Endothelial cell of umbilical vein (primary cell): ENCODE measurements around the gene MCTP1. TPM values are rescaled to one million over a fixed set of nuclear protein-coding genes. Genes with fewer than 3 reads are reported as not detected.

ENCODE experiments used
- BruUV-seq: library from RNA; stranded (reverse); fragments of 400-500 nt; replicated peaks from 2 replicates; lab custom pipeline; 2021; lab: Mats Ljungman, UMichigan
- CTCF ChIA-PET: fragments of 300-600, 350-600 bp; sonication (Branson Sonifier 250); formaldehyde crosslinking; loops from one replicate; lab custom pipeline; 2021; ENCODE audit warnings: antibody characterized with exemption, inconsistent platforms; lab: Charles Lee
- POLR2A ChIA-PET: fragments of 300-600, 350-600 bp; sonication (Branson Sonifier 250); formaldehyde crosslinking; loops from one replicate; lab custom pipeline; 2021; ENCODE audit warnings: antibody characterized with exemption, inconsistent platforms; lab: Charles Lee
- DNase-seq: peaks from one replicate; pipeline ENCODE4 v3.0.0-alpha.2; 2011; ENCODE audit warnings: low read depth, low spot score
- FAIRE-seq: peaks from 2 replicates; lab custom pipeline; 2011; peaks lifted over from hg19 to GRCh38; lab: Jason Lieb, UNC
- H2AFZ ChIP-seq: 2 replicates; pipeline ENCODE4 v1.6.0; 2012; ENCODE audit warnings: low read depth, low read length, control low read depth, inconsistent platforms
- H3K27ac ChIP-seq: 2 replicates; pipeline ENCODE4 v1.5.1; 2011; ENCODE audit warnings: low read depth, mild to moderate bottlenecking, control low read depth, low read length, moderate library complexity; ENCODE audit not compliant: insufficient read depth
- H3K27me3 ChIP-seq, 2 experiments: 2 replicates each; pipeline versions ENCODE4 v1.6.0 to v1.6.1; 2011; ENCODE audit warnings: low read length in 2 of 2, mixed read lengths in 1 of 2; ENCODE audit not compliant: control insufficient read depth in 2 of 2, insufficient read depth in 2 of 2
- H3K36me3 ChIP-seq, 2 experiments: 2 replicates in 1 of 2; 3 replicates in 1 of 2; pipeline ENCODE4 v1.5.1; 2011; ENCODE audit warnings: low read length in 2 of 2, mild to moderate bottlenecking in 1 of 2, moderate library complexity in 1 of 2; ENCODE audit not compliant: control insufficient read depth in 2 of 2, insufficient read depth in 2 of 2; ENCODE audit errors: extremely low read depth in 1 of 2
- H3K4me1 ChIP-seq: 3 replicates; pipeline ENCODE4 v1.5.1; 2011; ENCODE audit warnings: mild to moderate bottlenecking, low read length; ENCODE audit not compliant: control insufficient read depth, insufficient read depth; ENCODE audit errors: extremely low read depth
- H3K4me2 ChIP-seq: 2 replicates; pipeline ENCODE4 v1.6.1; 2011; ENCODE audit warnings: low read length, control low read depth, mixed read lengths; ENCODE audit not compliant: insufficient read depth
- H3K4me3 ChIP-seq, 3 experiments: fragments of 200-600 bp in 1 of 3; sonication (generic), shearing (Covaris generic) in 1 of 3; replicated peaks in 1 of 3; 2 replicates each; pipeline ENCODE4 v1.5.1; 2011 to 2016; ENCODE audit warnings: control low read depth in 3 of 3, low read length in 3 of 3, mild to moderate bottlenecking in 2 of 3, inconsistent platforms in 1 of 3, low read depth in 1 of 3, moderate library complexity in 1 of 3; ENCODE audit not compliant: insufficient read depth in 1 of 3
- H3K79me2 ChIP-seq: 2 replicates; pipeline ENCODE4 v1.6.0; 2012; ENCODE audit warnings: low read length, inconsistent platforms; ENCODE audit not compliant: control insufficient read depth, insufficient read depth
- H3K9ac ChIP-seq: replicated peaks from 2 replicates; pipeline ENCODE3; 2011; ENCODE audit warnings: low read length, control low read depth; ENCODE audit not compliant: insufficient read depth; ENCODE audit errors: extremely low read depth
- H3K9me1 ChIP-seq: replicated peaks from 3 replicates; pipeline ENCODE4 v1.6.0; 2011; ENCODE audit warnings: mild to moderate bottlenecking, low read length; ENCODE audit not compliant: control insufficient read depth, insufficient read depth; ENCODE audit errors: extremely low read depth
- H3K9me3 ChIP-seq: replicated peaks from 2 replicates; pipeline ENCODE4 v1.5.1; 2012; ENCODE audit warnings: low read length, inconsistent platforms; ENCODE audit not compliant: control insufficient read depth, insufficient read depth
- H4K20me1 ChIP-seq: replicated peaks from 2 replicates; pipeline ENCODE3; 2011; ENCODE audit warnings: mild to moderate bottlenecking, low read length; ENCODE audit not compliant: control insufficient read depth, insufficient read depth; ENCODE audit errors: extremely low read depth
- EZH2 ChIP-seq: IDR thresholded peaks from 2 replicates; pipeline ENCODE4 v1.6.1; 2012; ENCODE audit warnings: borderline replicate concordance, low read depth, mild to moderate bottlenecking, moderate library complexity, low read length, inconsistent platforms; ENCODE audit not compliant: severe bottlenecking
- FOS ChIP-seq: IDR thresholded peaks from 2 replicates; pipeline ENCODE4 v1.6.1; 2011; ENCODE audit warnings: mild to moderate bottlenecking, low read length, moderate library complexity, borderline replicate concordance; ENCODE audit not compliant: insufficient read depth
- GATA2 ChIP-seq: IDR thresholded peaks from 2 replicates; pipeline ENCODE4 v1.7.0; 2011; ENCODE audit warnings: low read depth, mild to moderate bottlenecking, moderate library complexity, mixed read lengths, low read length; ENCODE audit not compliant: insufficient read length, insufficient read depth
- JUN ChIP-seq: IDR thresholded peaks from 2 replicates; pipeline ENCODE4 v1.6.1; 2011; ENCODE audit warnings: borderline replicate concordance, low read depth; ENCODE audit not compliant: insufficient read length, insufficient read depth
- MYC ChIP-seq: IDR thresholded peaks from one replicate; pipeline ENCODE4 v1.6.1; 2011; ENCODE audit warnings: mild to moderate bottlenecking, low read depth, low read length
- POLR2A ChIP-seq: IDR thresholded peaks from 2 replicates; pipeline ENCODE4 v1.6.1; 2012; ENCODE audit warnings: low read depth, mild to moderate bottlenecking, control low read depth, low read length
- POLR2AphosphoS5 ChIP-seq: IDR thresholded peaks from 2 replicates; pipeline ENCODE4 v1.6.1; 2012; ENCODE audit warnings: low read depth, mild to moderate bottlenecking, control low read depth, low read length, moderate library complexity; ENCODE audit not compliant: insufficient read depth
- dilution Hi-C: fragments of 300-500 bp; cut with MboI; formaldehyde crosslinking; loops from one replicate; pipeline ENCODE4 v1.15.0; 2019; ENCODE audit warnings: low sequenced_read_pairs; ENCODE audit not compliant: extremely low pct_ligation_motif_present
- intact Hi-C: fragments of 100-400 bp; cut with micrococcal nuclease; formaldehyde crosslinking; loops from one replicate; pipeline ENCODE4 v1.10.0; 2022
- polyA plus RNA-seq, 4 experiments: library from polyadenylated mRNA; depleted of rRNA in 3 of 4; stranded (reverse) in 3 of 4; unstranded in 1 of 4; fragments of >200 nt; gene quantifications; 2 replicates each; pipeline versions ENCODE4 v1.2.1 to v1.2.3, GENCODE V29; 2011 to 2012; ENCODE audit warnings: missing spikeins in 1 of 4
- total RNA-seq: library from RNA; stranded (reverse); gene quantifications from 2 replicates; pipeline ENCODE4 v1.2.3, GENCODE V29; 2021
- TF ChIP-seq, protein P1 (sequence below), 2 donors: IDR thresholded peaks; 1 replicate in 1 of 2; 2 replicates in 1 of 2; pipeline ENCODE4 v1.5.1; 2011; ENCODE audit warnings: low read length in 2 of 2, mild to moderate bottlenecking in 2 of 2, moderate library complexity in 2 of 2, control low read depth in 1 of 2, inconsistent platforms in 1 of 2, low read depth in 1 of 2; ENCODE audit not compliant: insufficient read depth in 1 of 2; ENCODE audit errors: extremely low read depth in 1 of 2
- TF ChIP-seq, protein P2 (sequence below): IDR thresholded peaks from 2 replicates; pipeline ENCODE4 v1.6.1; 2011; ENCODE audit not compliant: insufficient read depth, insufficient read length

The MCTP1 gene
- total and polyA plus RNA-seq, 2 donors (not counting 3 experiments of a cell fraction or from before 2014, with no cell fraction given), result 79.3 to 203 TPM

DNA sequence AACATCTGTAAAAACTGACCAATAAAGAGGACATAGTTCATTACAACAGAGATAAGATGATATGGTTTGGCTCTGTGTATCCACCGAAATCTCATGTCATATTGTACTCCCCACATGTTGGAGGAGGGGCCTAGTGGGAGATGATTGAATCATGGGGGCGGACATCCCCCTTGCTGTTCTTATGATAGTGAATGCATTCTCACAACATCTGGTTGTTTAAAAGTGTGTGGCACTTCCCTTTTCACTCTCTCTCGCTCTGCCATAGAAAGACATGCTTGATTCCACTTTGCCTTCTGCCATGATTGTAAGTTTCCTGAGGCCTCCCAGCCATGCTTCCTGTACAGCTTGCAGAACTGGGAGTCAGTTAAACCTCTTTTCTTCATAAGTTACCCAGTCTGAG is 373.6 kb downstream of the MCTP1 start:
- no peak overlapping the region for H3K4me3 ChIP-seq
- ChIA-PET CTCF (no interaction called here), POLR2A (no interaction called here)
- TF ChIP-seq POLR2A (no peak), EZH2 (no peak), FOS (no peak), JUN (no peak), MYC (no peak), GATA2 (no peak), POLR2AphosphoS5 (no peak)
- TF ChIP-seq, protein P1, sequence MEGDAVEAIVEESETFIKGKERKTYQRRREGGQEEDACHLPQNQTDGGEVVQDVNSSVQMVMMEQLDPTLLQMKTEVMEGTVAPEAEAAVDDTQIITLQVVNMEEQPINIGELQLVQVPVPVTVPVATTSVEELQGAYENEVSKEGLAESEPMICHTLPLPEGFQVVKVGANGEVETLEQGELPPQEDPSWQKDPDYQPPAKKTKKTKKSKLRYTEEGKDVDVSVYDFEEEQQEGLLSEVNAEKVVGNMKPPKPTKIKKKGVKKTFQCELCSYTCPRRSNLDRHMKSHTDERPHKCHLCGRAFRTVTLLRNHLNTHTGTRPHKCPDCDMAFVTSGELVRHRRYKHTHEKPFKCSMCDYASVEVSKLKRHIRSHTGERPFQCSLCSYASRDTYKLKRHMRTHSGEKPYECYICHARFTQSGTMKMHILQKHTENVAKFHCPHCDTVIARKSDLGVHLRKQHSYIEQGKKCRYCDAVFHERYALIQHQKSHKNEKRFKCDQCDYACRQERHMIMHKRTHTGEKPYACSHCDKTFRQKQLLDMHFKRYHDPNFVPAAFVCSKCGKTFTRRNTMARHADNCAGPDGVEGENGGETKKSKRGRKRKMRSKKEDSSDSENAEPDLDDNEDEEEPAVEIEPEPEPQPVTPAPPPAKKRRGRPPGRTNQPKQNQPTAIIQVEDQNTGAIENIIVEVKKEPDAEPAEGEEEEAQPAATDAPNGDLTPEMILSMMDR (IDR thresholded peaks at IDR 0.05; ENCODE audit: extremely low read depth in 1 of 2, insufficient read depth in 1 of 2, low read depth in 1 of 2, low read length in 2 of 2), result no peak
- TF ChIP-seq, protein P2, sequence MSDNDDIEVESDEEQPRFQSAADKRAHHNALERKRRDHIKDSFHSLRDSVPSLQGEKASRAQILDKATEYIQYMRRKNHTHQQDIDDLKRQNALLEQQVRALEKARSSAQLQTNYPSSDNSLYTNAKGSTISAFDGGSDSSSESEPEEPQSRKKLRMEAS, result no peak
- FAIRE-seq (no peak), DNase-seq (no peak)
- no peaks in the 10 kb centered on the region for H3K9me1 ChIP-seq
- no peak overlapping the region for H2AFZ ChIP-seq
- H3K79me2 ChIP-seq, result no peaks in the 10 kb centered on the region
- dilution Hi-C loops, result no loop called here
- no peaks in the 10 kb centered on the region for H3K27me3 ChIP-seq
- H3K36me3 ChIP-seq, result peaks cover 2 to 6% of the 10 kb centered on the region in 2 experiments
- H3K4me2 ChIP-seq, result no peak overlapping the region
- H4K20me1 ChIP-seq, result no peaks in the 10 kb centered on the region
- BruUV-seq, result no TSS peak
- no peaks in the 10 kb centered on the region for H3K4me1 ChIP-seq
- no peak overlapping the region for H3K9ac ChIP-seq
- no peaks in the 10 kb centered on the region for H3K9me3 ChIP-seq
- H3K27ac ChIP-seq, result no peak overlapping the region
- intact Hi-C loops, result no loop called here
